GM12878 (cell line): ENCODE measurements around the gene ZNF408. TPM values are rescaled to one million over a fixed set of nuclear protein-coding genes. Genes with fewer than 3 reads are reported as not detected.

ENCODE experiments used
- ATF3 ChIP-seq: IDR thresholded peaks from 2 replicates; pipeline ENCODE4 v1.6.1; 2011; ENCODE audit warnings: low read depth, mild to moderate bottlenecking, low read length, moderate library complexity, borderline replicate concordance; ENCODE audit errors: extremely low read depth
- BMI1 ChIP-seq: fragments of 450-650 bp; IDR thresholded peaks from 2 replicates; pipeline ENCODE4 v1.6.1; 2016; ENCODE audit warnings: mild to moderate bottlenecking, moderate library complexity, borderline replicate concordance
- CREM ChIP-seq: IDR thresholded peaks from 2 replicates; pipeline ENCODE4 v1.6.1; 2014; ENCODE audit warnings: antibody characterized with exemption, low read depth
- CTCF ChIP-seq, 3 experiments: IDR thresholded peaks in 2 of 3; conservative IDR thresholded peaks in 1 of 3; 2 replicates each; pipeline ENCODE4 v1.5.1; 2011; ENCODE audit warnings: low read depth in 3 of 3, low read length in 3 of 3, mild to moderate bottlenecking in 3 of 3, control low read depth in 2 of 3, moderate library complexity in 2 of 3, inconsistent platforms in 1 of 3, mixed read lengths in 1 of 3; ENCODE audit not compliant: control insufficient read depth in 2 of 3, insufficient read depth in 1 of 3; ENCODE audit errors: extremely low read depth in 1 of 3
- FOXM1 ChIP-seq: IDR thresholded peaks from 2 replicates; pipeline ENCODE4 v1.6.1; 2012; ENCODE audit warnings: low read depth, mild to moderate bottlenecking, inconsistent platforms, low read length, moderate library complexity
- IRF5 ChIP-seq: fragments of 450-650 bp; IDR thresholded peaks from 2 replicates; pipeline ENCODE4 v1.6.1; 2017; ENCODE audit warnings: borderline replicate concordance
- MLLT1 ChIP-seq: fragments of 450-650 bp; IDR thresholded peaks from 2 replicates; pipeline ENCODE4 v1.6.1; 2016; ENCODE audit warnings: mild to moderate bottlenecking
- NFXL1 ChIP-seq: fragments of 450-650 bp; IDR thresholded peaks from 2 replicates; pipeline ENCODE4 v1.6.1; 2017; ENCODE audit warnings: antibody characterized with exemption, mild to moderate bottlenecking, borderline replicate concordance
- NFYB ChIP-seq: IDR thresholded peaks from 2 replicates; pipeline ENCODE4 v1.6.1; 2011; ENCODE audit warnings: low read depth, mild to moderate bottlenecking, low read length, improper control_type of control experiment, moderate library complexity; ENCODE audit not compliant: insufficient read depth
- PAX8 ChIP-seq: fragments of 450-650 bp; IDR thresholded peaks from 2 replicates; pipeline ENCODE4 v1.6.1; 2017; ENCODE audit warnings: mild to moderate bottlenecking, moderate library complexity
- POLR2A ChIP-seq: IDR thresholded peaks from 2 replicates; pipeline ENCODE4 v1.6.1; 2011; ENCODE audit warnings: low read depth, mild to moderate bottlenecking, low read length
- RBBP5 ChIP-seq: fragments of 200-600 bp; sonication (generic); conservative IDR thresholded peaks from 2 replicates; pipeline ENCODE4 v1.6.1; 2016
- SIX5 ChIP-seq: IDR thresholded peaks from 2 replicates; pipeline ENCODE4 v1.6.1; 2011; ENCODE audit warnings: mild to moderate bottlenecking, low read depth, low read length, moderate library complexity; ENCODE audit not compliant: severe bottlenecking
- TAF1 ChIP-seq: IDR thresholded peaks from 2 replicates; pipeline ENCODE4 v1.6.1; 2011; ENCODE audit warnings: mild to moderate bottlenecking, low read depth, low read length, borderline replicate concordance
- TCF7 ChIP-seq: IDR thresholded peaks from 2 replicates; pipeline ENCODE4 v1.6.1; 2014; ENCODE audit warnings: antibody characterized with exemption, borderline replicate concordance
- USF2 ChIP-seq: IDR thresholded peaks from 2 replicates; pipeline ENCODE4 v1.6.1; 2011; ENCODE audit warnings: low read depth, low read length, improper control_type of control experiment, borderline replicate concordance
- ZNF24 ChIP-seq: fragments of 450-650 bp; IDR thresholded peaks from 2 replicates; pipeline ENCODE4 v1.6.1; 2017; ENCODE audit warnings: antibody characterized with exemption, mild to moderate bottlenecking
- ZNF592 ChIP-seq: fragments of 450-650 bp; IDR thresholded peaks from 2 replicates; pipeline ENCODE4 v1.6.1; 2017; ENCODE audit warnings: mild to moderate bottlenecking, moderate library complexity
- polyA plus RNA-seq, 11 experiments: library from polyadenylated mRNA; depleted of rRNA in 4 of 11; unstranded in 6 of 11; stranded (reverse) in 5 of 11; fragments of >200 nt; fragmentation: Nextera tagmentation in 4 of 11; fragmentation: Illumina TruSeq in 1 of 11; extraction: Ambion mirVana in 4 of 11; extraction: Trizol in 1 of 11; gene quantifications; 1 replicate in 1 of 11; 2 replicates in 10 of 11; pipeline versions ENCODE4 v1.2.1 to v1.2.3, GENCODE V29; 2011 to 2016; ENCODE audit warnings: inconsistent platforms in 2 of 11, missing spikeins in 2 of 11, low read depth in 1 of 11
- total RNA-seq, 4 experiments: library from RNA; depleted of rRNA in 3 of 4; stranded (reverse); fragments of >200 nt in 3 of 4; fragmentation: Illumina TruSeq in 1 of 4; extraction: Trizol in 1 of 4; gene quantifications; 2 replicates each; pipeline versions ENCODE4 v1.2.1 to v1.2.3, GENCODE V29; 2013 to 2021

ZNF408 gene
- total and polyA plus RNA-seq, 10 of the 15 experiments (the other 5 are each of a cell fraction or from before 2014, with no cell fraction given): 0.19 to 11.3 (median 7.2) TPM

- TF ChIP-seq CTCF (IDR thresholded peaks at IDR 0.05 in 2 of 3, conservative IDR thresholded peaks at IDR 0.05 in 1 of 3; ENCODE audit: control insufficient read depth in 2 of 3, extremely low read depth in 1 of 3, insufficient read depth in 1 of 3, low read depth in 3 of 3, low read length in 3 of 3) (no peak), SIX5 (peak; percentile 50), TAF1 (peak; percentile 78), ATF3 (no peak), NFYB (no peak), TCF7 (peak; percentile 17; the same call in 1 of the 2 replicates), IRF5 (peak; percentile 39; the same call in 1 of the 2 replicates), USF2 (no peak; the same call in 1 of the 2 replicates), BMI1 (no peak), MLLT1 (peak; percentile 88), RBBP5 (peak; percentile 80; the same call in 1 of the 2 replicates), ZNF24 (no peak), PAX8 (peak; percentile 77), NFXL1 (no peak), POLR2A (peak; percentile 91), FOXM1 (no peak), CREM (peak; percentile 77), ZNF592 (peak; percentile 65; the same call in 1 of the 2 replicates)
Measured at GRCh38 chr11:46700241-46701077, at the start of gene ZNF408, which contains the start of gene ARHGAP1 (continued).
